NCI-H774 (cell line): ENCODE data around the gene PTPRD.

ENCODE experiments used
- DNase-seq: peaks from one replicate; lab custom pipeline; 2025; lab: John Stamatoyannopoulos, UW

The PTPRD gene

GRCh38 chr9:8683496-8683895 lies 1929.3 kb downstream of the PTPRD start:
- DNase-seq: no peak

DNA sequence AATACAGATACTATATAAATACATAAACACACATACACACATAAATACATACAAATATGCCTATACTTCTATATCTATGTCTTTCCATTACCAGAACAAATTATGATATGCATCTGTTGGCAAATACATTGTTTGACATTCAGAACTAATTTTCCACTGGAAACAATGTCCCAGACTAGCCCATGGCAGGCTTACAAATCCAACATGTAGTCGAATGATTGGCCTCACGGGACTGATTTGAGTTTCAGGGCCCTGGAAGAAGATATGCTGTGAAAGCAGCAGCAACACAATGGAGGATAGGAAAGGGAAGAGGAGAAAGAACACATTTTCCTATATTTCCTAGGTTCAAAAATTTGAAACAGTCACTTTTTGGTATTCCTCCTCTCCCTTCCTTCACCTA lies 1932.1 kb downstream of the PTPRD start:
- no peak for DNase-seq

- no peak for DNase-seq
Observed at GRCh38 chr9:8680157-8680556, 1932.6 kb downstream of the PTPRD start.

GRCh38 chr9:8679371-8679822 lies 1933.4 kb downstream of the PTPRD start:
- no peak for DNase-seq

DNA sequence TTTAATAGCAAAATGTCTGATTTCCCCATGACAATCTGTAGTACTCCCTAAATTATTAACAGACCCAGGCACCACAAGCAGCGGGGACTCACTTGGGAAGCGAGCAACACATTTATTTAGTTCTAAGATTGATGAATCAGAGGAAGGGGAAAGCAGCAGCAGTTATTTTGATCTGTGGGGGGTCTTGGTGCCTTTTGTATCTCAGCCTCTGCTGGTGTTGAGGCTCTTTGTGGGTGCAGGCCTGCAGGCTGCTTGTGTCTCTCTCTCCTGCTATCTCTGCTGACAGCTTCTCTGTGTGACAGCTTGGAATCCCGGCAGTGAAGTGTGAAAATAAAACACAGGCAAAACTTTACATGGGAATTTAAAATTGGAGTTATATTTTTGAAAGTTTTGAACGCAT lies 1935.1 kb downstream of the PTPRD start:
- DNase-seq: no peak

- DNase-seq: no peak
Observed at GRCh38 chr9:8674536-8674935, 1938.3 kb downstream of the PTPRD start.

- DNase-seq: no peak
Observed at GRCh38 chr9:8673830-8674229, 1939.0 kb downstream of the PTPRD start.

- no peak for DNase-seq
Observed at GRCh38 chr9:8670751-8671150, 1942.1 kb downstream of the PTPRD start.

- DNase-seq: no peak
Observed at GRCh38 chr9:8668751-8669150, 1944.1 kb downstream of the PTPRD start.

DNA sequence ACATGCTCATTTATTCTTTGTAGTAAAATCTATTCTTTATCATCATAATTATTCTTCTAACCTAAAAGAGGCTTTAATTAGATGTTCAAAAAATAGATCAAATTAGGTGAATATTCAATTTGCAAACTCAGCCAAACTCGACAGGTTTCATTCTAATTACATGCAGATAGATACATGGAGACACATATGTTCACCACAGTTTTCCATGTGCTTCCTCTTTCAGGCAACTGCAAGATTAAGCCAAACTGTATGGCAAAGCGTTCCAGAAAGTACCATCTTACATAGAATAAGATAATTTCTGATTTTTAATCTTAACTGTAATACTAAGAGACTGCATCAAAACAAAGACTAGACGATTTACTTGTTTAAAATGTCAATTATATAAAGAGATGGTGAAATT lies 1944.6 kb downstream of the PTPRD start:
- no peak for DNase-seq

DNA sequence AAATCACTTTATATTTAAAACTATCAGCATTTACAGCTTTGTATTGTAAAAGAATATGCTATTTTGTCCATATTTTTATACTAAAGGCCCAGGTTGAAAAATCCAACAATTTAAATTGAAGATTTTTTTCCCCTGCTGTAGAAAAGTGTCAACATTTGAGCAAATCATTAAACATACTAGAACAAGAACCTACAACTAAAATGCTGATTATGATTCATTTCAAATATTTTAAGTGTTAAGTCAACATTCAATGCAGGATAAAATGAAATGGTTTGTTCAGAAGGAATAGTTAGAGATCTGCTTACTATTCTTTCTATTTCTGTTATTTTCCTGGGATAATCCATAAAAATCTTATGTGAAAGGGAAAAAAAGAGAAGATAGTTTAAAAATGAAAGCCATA lies 1946.7 kb downstream of the PTPRD start:
- DNase-seq: no peak

DNA sequence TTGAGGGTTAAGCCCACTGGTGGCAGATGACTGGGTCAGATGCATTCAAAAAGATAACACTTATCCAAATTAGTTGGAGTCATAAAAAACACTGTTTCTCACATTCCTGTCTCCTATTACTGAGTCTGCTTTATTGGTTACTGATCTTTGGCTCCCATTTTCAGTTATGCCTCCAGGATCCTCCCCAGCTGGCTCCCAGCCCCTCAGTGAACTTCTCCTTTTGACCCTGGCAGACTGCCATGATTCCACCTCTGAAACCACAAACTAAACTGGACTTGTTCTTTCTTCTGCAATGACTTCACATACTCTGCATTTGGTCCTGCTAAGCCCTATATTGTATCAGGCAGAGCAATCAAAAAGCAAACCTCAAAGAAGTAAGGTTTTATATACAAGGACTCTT lies 1952.4 kb downstream of the PTPRD start:
- no peak for DNase-seq

- no peak for DNase-seq
Observed at GRCh38 chr9:8659108-8659507, 1953.7 kb downstream of the PTPRD start.

GRCh38 chr9:8655071-8655470 lies 1957.7 kb downstream of the PTPRD start:
- no peak for DNase-seq

GRCh38 chr9:8653855-8654254 lies 1958.9 kb downstream of the PTPRD start:
- DNase-seq: no peak

- DNase-seq: no peak
Observed at GRCh38 chr9:8653111-8653510, 1959.7 kb downstream of the PTPRD start.

DNA sequence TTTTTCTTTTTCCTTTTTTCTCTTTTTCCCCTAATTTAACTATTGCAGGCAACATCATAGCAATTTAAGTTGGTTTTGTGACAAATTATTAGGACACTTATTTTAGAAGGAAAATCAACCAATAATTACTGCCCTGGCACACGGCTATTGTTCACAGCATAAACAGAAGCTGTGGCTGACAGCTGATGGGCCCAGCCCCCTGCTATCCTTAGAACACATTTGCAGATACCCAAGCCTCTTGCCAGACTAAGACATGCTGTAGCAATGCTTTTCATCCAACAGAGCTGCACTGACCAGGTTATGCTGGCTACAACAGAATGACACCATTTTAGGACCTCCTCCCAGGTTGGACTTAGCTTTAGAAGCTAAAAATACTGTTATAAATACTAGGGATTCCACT lies 1960.5 kb downstream of the PTPRD start:
- no peak for DNase-seq

GRCh38 chr9:8651846-8652215 lies 1961.0 kb downstream of the PTPRD start:
- no peak for DNase-seq

- no peak for DNase-seq
Observed at GRCh38 chr9:8651070-8651845, 1961.5 kb downstream of the PTPRD start.

DNA sequence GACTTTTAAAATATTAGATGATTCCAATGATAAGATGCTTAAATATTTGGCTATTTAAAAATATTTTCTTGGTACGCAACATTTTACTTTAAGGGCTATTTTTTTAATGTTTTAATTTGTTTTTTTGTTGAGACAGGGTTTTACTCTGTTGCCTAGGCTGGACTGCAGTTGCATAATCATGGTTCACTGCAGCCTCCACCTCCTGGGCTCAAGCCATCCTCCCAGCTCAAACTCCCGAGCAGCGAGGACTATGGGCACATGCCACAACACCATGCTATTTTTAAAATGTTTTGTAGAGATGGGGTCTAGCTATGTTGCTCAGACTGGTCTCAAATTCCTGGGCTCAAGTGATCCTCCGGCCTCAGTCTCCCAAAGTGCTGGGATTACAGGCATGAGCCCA lies 1963.0 kb downstream of the PTPRD start:
- DNase-seq: no peak

DNA sequence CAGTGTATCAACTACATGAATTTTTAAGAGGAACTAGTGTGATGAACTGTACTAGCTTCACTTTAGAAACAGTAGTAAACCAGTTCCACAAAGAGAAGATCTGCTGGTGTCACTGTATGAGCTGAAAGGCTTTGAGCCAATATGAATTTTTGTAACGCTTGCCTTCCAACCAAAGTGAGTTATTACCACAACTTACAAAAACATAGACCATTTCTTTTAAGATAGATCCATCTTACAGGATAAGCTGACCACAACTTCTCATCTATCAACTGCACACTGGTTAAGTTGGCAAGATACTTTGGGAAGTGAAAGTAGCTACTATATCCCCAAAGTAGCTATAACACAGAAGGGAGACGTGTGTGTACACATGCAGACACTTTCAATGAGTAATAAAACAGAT lies 1963.6 kb downstream of the PTPRD start:
- no peak for DNase-seq

- DNase-seq: no peak
Observed at GRCh38 chr9:8648271-8648845, 1964.4 kb downstream of the PTPRD start.

GRCh38 chr9:8647824-8648223 lies 1965.0 kb downstream of the PTPRD start:
- DNase-seq: no peak

GRCh38 chr9:8644571-8644970 lies 1968.2 kb downstream of the PTPRD start:
- no peak for DNase-seq
